Hematopoietic multipotent progenitor cell treated with erythropoietin and hydrocortisone succinate and interleukin-3 and kit ligand, for 4 days (in vitro differentiated cells): ENCODE results near the gene PTGES3L.

Source experiments
- DNase-seq: peaks from one replicate; pipeline ENCODE4 v3.0.0-alpha.2; 2015

PTGES3L gene

DNA sequence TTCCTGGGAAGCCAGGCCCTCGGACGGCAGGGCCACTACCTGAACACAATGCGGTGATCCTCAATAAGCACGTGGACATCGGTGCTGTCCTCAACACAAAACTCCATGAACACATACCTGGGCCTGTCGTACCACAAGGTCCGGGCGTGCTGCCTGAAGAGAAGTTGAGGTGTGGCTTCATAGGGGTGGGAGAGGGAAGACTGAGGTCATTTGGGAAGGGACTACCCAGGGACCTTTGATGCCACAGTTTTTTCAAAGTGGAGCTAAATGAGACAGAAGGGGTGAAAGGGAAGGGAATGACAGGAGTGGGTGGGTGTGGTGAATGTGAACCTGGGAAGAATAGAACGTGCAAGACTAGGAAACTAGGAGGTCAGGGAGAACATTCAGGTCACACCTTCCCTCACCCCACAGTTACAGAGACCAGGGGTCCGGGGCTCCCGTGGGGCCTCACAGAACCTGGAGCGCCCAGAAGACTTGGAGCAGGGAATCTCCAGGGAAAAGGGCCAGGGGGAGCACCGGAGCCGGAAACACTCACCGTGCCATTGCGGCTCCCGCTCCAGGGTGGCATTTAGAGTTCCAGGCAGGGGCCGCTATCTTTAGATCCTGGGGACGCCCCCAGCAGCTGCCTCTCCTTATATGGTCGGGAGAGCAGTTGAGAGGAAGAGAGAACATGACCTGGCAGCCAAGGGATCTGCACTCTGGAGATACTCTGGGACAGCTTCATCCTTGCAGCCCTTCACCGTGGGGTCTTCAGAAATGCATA lies at the start of gene PTGES3L:
Gene PTGES3L, minus strand, starts transcription at position 570 of the 763 bp plus-strand sequence. Its CDS starts 27 bp downstream, at position 543.
- DNase-seq: peak; percentile 89

DNA sequence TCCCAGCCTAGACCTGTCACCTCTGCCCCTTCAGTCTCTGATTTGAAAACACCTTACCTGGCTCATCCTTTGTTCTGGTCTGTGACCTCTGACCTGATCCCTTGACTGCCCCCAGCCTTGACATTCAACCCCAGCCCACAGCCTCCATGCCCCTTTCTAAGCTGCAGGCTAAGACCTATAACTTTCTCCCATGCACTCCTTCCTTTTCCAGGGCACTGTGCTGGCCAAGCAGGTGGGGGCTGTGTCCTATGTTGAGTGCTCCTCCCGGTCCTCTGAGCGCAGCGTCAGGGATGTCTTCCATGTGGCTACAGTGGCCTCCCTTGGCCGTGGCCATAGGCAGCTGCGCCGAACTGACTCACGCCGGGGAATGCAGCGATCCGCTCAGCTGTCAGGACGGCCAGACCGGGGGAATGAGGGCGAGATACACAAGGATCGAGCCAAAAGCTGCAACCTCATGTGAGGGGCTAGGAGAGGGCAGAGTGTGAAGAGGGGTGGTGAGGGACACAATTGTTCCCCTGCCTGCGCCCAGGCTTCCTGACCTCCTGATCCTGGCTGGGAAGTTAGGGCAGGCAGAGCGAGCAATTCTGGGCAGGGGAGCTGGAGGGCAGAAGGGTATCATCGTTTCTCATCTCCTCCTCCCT lies 48.5 kb upstream of the PTGES3L start:
- no peak for DNase-seq

DNA sequence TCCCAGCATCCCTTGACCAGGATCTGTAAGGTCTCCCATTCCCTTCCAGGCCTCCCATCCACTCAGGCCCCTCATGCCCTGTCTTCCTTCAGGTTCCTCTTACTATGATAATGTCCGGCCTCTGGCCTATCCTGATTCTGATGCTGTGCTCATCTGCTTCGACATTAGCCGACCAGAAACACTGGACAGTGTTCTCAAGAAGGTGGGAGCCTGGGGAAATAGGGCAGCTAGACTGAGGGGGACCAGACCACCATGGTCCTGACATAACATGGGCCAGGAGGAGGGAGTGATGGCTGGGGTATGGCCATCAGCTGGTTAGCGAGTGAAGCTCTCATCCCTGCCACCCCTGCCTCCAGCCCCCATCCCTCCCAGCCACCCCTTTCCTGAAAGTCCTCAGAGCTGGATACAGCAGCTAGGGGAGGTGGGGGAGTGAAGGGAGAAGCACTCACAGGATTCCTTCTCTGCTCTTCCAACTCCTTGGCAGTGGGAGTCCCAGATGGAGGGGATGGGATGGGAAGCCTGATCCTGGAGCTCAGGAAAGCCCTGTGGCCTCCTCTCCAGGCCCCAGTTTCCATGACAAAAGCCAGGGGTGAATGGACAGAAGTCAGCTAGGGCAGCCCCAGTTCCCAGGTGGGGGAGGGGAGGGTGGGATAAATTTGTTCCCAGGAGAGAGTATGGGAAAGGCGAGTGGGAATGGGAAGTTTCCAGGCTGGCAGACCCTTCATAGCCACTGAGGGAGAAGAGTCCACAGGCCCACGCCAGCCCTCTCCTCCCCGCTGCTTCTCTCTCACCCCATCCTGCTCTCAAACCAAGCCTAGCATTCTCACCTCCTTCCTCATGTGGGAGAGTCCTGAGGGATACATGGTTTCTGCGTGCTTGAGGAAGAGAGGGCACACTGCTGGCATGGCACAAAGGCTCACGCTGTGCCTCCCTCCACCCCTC lies 47.5 kb upstream of the PTGES3L start:
- DNase-seq: no peak

DNA sequence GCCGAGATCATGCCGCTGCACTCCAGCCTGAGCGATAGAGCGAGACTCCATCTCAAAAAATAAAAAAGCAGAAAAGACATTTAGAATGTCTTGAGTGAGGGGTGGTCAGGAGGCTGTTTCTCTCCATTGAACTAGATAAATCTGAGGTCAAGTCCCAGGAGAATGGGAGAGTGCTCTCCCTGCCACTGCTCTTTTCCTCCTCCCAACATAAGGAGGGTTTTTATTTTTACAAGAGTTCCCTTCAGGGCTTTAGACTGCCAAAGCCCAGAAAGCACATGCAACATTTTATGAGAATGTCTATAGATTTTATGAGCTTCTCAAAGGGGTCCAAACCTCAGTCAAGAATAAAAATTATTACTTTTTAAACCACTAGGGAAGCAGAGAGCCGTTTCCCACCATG lies 46.7 kb upstream of the PTGES3L start:
- DNase-seq: no peak

DNA sequence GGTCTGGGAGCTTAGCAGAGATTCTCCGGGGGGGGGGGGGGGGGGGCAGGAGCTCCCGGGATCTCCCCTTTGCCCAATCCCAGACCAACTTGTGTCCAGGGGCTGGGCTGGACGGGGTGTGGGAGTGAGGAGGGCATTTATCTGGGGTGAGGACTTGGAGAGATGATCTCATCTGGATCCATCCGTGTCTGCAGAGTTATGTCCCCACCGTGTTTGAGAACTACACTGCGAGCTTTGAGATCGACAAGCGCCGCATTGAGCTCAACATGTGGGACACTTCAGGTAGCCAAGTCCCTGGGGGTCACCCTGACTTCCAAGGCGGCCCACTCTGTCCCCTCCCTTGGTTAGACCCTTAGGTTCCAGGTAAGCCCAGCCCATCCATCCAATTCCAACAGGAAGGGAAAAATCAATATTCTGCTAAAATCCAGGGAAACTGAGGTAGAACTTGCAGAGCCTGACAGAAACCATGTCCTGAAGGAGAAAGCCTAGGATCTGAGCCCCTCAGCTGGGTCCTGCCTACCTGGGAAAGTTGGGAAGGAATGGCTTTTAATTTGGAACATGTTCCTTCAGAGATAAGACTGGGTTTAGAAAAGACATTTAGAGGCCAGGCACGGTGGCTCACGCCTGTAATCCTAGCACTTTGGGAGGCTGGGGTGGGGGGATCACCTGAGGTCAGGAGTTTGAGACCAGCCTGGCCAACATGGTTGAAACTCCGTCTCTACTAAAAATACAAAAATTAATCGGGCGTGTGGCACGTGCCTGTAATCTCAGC lies 46.1 kb upstream of the PTGES3L start:
- no peak for DNase-seq

DNA sequence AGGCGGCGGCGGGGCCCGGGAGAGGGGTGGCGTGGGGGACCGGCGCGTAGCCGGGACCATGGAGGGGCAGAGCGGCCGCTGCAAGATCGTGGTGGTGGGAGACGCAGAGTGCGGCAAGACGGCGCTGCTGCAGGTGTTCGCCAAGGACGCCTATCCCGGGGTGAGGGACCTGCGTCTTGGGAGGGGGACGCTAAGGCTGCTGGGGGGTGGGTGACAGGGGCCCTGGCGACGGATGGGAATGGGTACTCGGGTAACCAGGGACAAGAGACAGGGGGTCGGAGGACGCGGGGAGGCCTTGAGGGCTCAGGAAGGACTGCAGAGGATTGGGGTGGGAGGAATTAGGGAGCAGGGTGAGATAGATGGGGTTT lies 45.4 kb upstream of the PTGES3L start:
- DNase-seq: no peak

DNA sequence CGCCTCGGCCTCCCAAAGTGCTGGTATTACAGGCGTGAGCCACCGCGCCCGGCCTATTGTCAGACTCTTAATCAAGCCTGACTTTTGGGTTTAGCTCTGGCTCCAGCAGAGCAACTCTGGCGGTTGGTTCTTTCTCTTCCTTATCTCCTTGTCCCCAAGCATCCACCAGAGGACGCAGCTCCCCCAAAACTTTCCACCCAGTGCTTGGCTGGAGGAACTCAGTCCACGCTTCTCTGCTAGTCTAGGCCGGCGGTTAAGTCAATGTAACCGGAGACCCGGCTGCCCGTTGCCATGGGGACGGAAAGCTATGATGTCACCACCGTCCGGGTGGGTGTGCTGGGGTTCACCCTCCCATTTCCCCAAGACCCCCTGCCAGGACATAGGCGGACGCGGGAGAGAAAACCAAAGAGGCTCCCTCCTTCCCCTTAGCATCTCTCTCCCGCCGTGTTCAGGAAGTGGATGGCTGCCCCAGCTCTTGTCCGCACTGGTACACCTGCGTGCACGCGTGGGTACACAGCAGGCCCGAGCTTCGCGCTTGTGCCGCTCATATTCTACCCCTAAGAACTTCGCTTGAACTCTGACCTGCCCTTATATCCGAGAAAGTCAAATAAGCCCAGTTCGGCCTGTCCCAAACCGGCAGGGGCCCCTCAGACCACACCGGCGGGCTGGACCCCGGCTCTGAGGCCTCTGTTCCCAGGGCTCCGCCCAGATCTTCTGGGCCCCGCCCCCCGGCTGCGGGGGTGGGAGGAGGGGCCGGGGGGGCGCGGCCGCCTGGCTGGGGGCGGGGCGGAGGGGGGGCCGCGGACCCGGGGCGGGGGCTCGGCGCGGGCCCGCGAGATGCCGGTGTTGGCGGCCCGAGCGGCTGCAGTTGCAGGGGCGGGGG lies 44.8 kb upstream of the PTGES3L start, which contains the start of gene RND2:
Gene RND2, plus strand, starts transcription at position 825 of the 883 bp plus-strand sequence. CDS start 117 bp downstream, outside the sequence.
- peak; percentile 98 for DNase-seq

DNA sequence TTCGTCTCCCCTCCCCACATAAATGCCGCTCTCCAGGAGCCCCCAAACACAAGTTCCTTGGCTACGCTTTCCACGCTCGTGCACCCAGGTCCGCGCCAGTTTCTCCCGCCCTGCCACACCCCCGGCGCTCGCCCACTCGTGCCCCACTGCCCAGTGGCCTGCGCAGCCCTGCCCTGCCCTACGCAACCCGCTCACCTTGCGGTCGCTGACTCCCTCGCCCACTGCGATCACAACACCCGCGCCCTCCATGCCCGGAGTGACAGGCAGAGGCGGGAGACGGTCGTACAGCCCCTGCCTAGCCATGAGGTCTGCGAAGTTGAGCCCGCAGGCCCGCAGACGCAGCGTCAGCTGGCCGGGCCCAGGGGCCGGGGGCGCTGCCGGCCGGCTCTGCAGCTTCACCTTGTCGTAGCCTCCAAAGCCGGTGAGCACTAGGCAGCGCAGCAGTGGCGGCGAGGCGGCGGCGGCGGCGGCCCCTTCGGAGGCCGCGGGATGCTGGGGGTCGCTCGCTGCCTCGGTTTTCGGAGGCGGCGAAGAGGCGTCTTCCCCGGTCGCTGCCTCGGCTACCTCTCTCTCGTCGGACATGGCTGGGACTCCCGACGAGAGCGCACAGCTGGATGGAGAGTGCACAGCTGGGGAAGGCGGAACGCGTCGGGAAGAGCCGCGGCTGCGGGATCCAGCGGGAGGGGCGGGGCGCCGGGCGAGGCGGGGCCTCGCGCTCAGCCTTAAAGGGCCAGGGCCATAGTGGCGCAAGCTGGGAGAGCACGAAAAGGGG lies 42.0 kb upstream of the PTGES3L start, which contains the start of gene VAT1:
Gene VAT1, minus strand, starts transcription at position 645 of the 772 bp plus-strand sequence. Its CDS starts 63 bp downstream, at position 582.
- peak; percentile 87 for DNase-seq

DNA sequence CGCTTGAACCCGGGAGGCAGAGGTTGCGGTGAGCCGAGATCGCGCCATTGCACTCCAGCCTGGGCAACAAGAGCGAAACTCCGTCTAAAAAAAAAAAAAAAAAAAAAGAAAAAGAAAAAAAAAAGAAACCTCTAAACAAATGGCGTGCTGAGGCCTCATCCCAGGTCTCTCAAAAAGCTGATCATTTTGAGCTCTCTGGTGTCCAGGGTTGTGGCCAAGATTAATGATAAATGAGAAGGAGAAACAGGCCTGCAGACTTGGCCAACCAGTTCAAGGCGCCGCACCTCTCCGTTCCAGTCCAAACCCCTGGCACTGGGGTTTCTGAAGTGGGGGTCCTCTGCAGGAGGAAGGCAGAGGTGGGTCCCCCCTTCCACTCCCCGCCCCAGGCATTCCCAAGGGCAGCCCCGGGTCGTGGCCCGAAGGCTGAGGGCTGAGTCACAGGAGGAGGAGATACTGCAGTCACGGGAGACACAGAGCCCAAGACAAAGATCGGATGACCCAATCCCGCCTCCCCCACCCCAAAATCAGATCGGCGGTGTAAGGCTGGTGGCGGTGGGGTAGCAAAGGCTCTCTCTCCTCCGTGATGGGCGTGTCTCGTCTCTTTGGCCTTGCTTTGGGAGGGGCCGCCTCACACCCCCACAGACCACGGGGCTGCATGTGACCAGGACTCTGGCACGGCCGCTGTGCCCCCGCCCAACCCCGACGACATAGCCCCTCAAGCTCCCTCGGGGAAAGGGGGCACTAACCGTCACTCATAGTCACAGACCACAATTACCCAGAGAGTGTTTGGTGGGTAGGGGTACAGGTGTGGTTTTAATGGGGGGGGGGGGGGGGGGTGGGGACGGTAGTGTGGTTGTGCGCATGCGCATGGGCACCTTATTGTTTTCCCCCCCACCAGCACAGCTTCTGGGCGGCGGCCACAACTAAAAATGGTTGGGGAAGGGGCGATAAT lies 41.2 kb upstream of the PTGES3L start:
- DNase-seq: peak; percentile 92

DNA sequence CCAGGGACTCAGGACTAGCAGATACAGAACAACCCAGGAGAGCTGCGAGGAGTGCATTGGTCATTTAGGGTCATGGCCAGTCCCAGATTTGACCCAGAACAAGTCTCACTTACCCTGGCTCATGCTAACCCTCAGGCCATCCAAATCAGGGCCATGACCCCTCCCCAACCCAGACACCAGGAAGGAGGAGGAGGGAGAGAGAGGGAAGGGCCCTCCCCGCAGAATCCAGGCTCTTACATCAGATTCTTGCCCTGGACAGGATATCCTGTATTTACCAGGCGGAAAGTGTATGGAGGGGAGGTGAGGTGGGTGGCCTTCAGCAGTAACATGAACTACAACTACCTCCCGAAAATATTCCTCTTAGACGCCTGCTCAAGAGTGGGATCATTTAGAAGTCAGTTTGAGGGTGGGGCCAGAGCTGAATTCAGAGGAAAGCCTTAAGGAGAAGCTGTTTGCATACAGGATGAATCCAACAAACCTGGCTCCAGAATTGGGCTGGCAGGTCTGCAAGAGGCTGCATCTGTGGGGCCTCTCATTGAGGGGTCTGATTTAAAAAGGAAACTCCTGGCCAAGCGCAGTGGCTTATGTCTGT lies 40.2 kb upstream of the PTGES3L start:
- DNase-seq: peak; percentile 51

DNA sequence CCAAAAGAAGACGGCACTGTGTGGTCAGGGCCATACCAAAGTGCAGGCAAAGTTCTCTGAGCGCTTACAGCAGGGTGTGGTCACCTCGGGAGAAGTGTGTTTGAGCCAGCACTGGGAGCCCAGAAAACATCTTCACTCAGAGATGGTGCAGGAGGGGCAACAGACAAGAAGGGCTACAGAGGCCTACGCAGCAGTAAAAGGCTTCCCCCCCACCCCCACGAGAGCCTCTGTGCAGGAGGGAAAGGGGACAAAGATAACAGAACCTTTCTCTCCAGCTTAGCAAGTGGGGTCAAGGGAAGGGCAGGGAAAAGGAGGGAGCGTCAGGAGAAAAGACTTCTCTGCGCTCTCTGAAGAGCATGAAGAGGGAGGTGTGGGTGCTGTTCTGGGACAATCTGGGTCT lies 39.5 kb upstream of the PTGES3L start:
- peak; percentile 75 for DNase-seq

DNA sequence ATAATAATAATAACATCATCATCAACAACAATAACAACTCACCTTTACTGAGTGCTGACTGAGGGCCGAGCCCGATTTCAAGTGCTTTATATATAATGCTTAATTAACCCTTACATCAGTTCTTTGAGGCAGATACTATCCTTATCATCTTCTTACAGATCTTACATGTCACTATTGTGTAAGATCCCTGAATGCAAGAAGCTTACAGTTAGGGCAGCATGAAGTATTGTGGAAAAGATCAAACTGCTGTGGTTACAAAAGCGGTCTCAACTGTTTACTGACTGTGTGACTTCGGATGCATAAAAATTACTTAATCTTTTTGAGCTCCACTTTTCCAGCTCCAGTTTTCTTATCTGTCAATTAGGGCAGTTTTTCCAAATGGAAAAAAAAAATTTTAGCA lies 39.1 kb upstream of the PTGES3L start:
- DNase-seq: peak; percentile 88

DNA sequence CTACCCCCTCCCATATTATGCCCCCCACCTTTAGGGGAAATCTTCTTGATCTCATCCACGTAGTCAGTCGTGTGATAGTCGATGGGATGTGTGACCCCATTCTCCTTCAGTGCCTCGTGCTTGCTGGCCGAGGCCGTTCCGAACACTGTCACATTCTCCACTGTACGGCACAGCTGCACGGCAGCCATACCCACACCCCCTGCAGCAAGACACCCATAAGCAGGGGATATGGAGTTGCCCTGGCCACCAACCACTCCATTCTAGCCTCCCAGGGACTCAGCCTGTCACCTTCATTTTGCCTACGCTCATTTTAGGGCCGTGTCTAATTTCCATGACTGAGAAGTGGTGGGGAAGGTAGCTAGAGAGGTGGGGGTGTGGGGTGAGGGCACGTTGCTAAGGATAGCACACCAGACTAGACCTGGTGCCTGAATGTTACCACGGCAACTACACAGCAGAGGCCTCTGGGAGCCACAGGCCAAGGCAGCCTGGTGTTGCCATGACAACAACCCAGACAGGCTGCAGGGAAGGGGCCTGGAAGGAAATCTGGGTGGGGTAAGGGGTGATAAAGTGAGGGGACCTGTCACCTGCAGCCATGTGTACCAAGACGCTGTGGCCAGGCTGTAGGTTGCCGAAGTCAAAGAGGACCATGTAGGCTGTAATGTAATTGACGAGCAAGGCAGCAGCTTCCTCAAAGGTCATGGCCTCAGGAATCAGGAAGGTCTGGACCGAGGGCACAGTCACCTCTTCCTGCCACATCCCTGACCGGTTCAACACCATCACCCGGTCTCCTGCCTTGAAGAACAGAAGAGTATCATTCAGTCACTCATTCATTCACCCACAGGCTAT lies 38.4 kb upstream of the PTGES3L start:
- DNase-seq: peak; percentile 59

DNA sequence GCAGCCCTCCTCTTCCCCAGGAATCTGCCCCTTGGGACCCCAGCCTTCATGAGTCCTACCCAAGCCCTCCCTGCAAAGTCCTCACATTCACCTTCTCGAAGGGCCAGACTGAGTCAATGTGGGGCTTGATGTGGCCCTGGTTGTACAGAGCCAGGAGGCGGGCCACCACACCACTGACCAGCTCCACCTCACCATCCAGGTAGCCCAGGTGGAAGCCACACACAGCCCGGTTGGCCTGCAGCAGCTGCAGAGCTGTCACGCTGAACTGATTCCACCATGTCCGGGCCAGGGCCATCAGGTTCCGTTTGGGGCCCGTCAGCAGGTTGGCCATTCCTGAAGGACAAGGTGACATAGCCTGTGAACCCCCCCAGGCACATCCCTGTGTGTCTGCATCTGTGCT lies 36.3 kb upstream of the PTGES3L start:
- no peak for DNase-seq

DNA sequence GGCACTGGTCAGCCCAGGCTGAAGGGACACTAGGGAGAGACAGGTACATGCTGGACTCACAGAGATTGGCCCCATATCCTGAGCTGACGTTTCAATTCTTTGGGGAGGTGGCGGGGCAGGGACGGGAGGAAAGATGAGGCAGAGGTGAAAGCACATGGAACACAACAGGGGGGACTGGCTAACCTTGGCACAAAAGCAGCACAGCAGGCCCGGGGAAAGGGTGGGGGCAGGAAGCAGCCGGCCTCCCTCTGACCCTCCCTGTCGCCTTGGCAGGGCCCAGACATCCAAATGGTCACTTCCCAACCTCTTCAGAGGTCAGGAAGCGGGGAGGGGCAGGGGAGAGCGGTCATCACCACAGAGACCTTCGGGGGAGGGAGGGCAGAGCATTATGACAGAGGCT lies 35.7 kb upstream of the PTGES3L start:
- DNase-seq: no peak

DNA sequence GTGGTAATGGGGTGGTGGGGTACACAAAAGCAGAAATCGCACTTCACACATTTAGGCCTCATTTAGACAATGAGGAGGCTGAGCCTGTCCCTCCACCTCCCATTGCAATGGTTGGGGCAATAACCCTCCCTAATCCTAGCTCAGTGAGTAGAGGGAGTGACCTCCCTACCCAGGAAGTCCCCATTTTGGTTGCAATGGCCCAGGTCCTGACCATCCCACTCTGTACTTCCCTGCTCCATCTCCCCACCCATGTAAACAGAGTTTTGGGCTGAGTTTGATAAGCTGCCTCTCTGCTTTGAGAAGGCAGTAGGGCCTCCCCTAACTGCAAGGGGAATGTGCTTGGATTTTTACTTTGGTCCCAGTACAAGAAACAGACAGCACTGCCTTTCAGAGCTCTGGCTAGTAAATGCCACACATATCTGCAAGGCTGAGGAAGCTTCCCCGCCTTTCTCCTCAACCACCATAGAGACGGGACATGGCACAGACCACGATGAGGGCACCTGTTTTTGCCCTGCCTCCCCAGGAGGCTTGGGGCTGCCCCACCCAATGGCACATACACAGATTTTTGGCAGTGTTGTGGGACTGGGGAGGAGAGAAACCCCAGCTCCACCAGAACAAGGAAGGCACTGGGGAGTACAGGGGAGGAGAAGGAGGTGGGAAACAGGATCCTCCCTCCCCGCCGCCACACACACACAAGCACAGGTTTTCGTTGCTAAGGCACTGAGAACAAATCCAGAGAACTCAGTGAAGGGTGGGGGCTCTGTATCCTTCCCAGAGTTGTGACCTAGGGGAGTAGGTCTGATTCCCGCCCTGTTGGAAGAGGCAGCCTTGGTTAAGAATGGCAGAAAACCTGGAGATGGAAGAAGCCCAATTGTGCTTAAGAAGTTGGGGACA lies 35.0 kb upstream of the PTGES3L start:
- no peak for DNase-seq
